Endothelial cell (in vitro differentiated cells): ENCODE measurements around the gene POLD4. TPM values are rescaled to one million over a fixed set of nuclear protein-coding genes. Genes with fewer than 3 reads are reported as not detected.

ENCODE experiments used
- DNase-seq: peaks from one replicate; pipeline ENCODE4 v3.0.0; 2021; ENCODE audit warnings: low spot score
- H3K27ac Mint-ChIP-seq: one replicate; pipeline ENCODE4 v1.8.0; 2021; ENCODE audit warnings: mixed read lengths, inconsistent platforms; ENCODE audit not compliant: unreplicated experiment
- H3K27me3 Mint-ChIP-seq: one replicate; pipeline ENCODE4 v1.8.0; 2021; ENCODE audit warnings: mild to moderate bottlenecking, moderate library complexity, mixed read lengths, inconsistent platforms; ENCODE audit not compliant: unreplicated experiment
- H3K36me3 Mint-ChIP-seq: one replicate; pipeline ENCODE4 v1.8.0; 2021; ENCODE audit warnings: mild to moderate bottlenecking, low read depth, mixed read lengths, inconsistent platforms; ENCODE audit not compliant: unreplicated experiment
- H3K4me1 Mint-ChIP-seq: one replicate; pipeline ENCODE4 v1.8.0; 2021; ENCODE audit warnings: mild to moderate bottlenecking, mixed read lengths, inconsistent platforms; ENCODE audit not compliant: unreplicated experiment
- H3K4me3 Mint-ChIP-seq: one replicate; pipeline ENCODE4 v1.8.0; 2021; ENCODE audit warnings: mild to moderate bottlenecking, mixed read lengths, inconsistent platforms; ENCODE audit not compliant: unreplicated experiment
- H3K9me3 Mint-ChIP-seq: one replicate; pipeline ENCODE4 v1.8.0; 2021; ENCODE audit warnings: mixed read lengths, inconsistent platforms; ENCODE audit not compliant: unreplicated experiment
- total RNA-seq: library from RNA; stranded (reverse); fragmentation: NEBNext Ultra II Directional; extraction: Animal tissue kit (Norgen Biotek cat#: 25700); gene quantifications from one replicate; pipeline ENCODE4 v1.2.1, GENCODE V29; 2021; ENCODE audit not compliant: unreplicated experiment
- TF ChIP-seq, protein P1 (sequence below): fragments of 200-600 bp; sonication (generic); IDR thresholded peaks from one replicate; pipeline ENCODE4 v1.5.0; 2021; ENCODE audit warnings: antibody characterized with exemption; ENCODE audit not compliant: unreplicated experiment

Gene POLD4
- total RNA-seq, 1 donor from 2014 or later, result 92.1 TPM

DNA sequence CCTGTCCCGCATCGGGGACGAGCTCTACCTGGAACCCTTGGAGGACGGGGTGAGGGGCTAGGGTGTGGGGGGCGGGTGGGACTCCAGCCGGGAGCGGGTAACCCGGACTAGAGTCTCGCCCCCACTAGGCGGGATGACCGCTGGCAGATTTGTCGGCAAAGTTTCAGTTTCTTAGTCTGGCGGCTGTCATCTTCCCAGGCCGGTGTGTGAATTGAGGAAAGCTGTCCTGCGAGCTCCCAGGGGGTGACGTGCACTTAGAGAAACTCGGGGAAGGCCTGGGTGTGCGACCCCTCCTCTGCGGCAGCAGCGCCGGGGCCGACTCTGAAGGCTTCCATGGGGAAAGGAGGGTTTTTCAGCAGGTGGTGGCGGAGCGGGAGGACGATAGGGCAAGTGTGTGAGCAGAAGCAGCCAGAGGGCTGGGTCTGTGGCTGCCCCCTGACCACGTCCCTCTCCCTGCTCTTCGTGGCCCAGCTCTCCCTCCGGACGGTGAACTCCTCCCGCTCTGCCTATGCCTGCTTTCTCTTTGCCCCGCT, 38.9 kb upstream of the POLD4 start:
- TF ChIP-seq, protein P1, sequence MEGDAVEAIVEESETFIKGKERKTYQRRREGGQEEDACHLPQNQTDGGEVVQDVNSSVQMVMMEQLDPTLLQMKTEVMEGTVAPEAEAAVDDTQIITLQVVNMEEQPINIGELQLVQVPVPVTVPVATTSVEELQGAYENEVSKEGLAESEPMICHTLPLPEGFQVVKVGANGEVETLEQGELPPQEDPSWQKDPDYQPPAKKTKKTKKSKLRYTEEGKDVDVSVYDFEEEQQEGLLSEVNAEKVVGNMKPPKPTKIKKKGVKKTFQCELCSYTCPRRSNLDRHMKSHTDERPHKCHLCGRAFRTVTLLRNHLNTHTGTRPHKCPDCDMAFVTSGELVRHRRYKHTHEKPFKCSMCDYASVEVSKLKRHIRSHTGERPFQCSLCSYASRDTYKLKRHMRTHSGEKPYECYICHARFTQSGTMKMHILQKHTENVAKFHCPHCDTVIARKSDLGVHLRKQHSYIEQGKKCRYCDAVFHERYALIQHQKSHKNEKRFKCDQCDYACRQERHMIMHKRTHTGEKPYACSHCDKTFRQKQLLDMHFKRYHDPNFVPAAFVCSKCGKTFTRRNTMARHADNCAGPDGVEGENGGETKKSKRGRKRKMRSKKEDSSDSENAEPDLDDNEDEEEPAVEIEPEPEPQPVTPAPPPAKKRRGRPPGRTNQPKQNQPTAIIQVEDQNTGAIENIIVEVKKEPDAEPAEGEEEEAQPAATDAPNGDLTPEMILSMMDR, result no peak
- Mint-ChIP-seq H3K4me3 (peak overlapping the region; percentile 91), H3K4me1 (peaks cover 27% of the 10 kb centered on the region), H3K36me3 (peaks cover 5% of the 10 kb centered on the region), H3K9me3 (no peaks in the 10 kb centered on the region), H3K27ac (no peak overlapping the region), H3K27me3 (peaks cover 14% of the 10 kb centered on the region)
- DNase-seq, result no peak

DNA sequence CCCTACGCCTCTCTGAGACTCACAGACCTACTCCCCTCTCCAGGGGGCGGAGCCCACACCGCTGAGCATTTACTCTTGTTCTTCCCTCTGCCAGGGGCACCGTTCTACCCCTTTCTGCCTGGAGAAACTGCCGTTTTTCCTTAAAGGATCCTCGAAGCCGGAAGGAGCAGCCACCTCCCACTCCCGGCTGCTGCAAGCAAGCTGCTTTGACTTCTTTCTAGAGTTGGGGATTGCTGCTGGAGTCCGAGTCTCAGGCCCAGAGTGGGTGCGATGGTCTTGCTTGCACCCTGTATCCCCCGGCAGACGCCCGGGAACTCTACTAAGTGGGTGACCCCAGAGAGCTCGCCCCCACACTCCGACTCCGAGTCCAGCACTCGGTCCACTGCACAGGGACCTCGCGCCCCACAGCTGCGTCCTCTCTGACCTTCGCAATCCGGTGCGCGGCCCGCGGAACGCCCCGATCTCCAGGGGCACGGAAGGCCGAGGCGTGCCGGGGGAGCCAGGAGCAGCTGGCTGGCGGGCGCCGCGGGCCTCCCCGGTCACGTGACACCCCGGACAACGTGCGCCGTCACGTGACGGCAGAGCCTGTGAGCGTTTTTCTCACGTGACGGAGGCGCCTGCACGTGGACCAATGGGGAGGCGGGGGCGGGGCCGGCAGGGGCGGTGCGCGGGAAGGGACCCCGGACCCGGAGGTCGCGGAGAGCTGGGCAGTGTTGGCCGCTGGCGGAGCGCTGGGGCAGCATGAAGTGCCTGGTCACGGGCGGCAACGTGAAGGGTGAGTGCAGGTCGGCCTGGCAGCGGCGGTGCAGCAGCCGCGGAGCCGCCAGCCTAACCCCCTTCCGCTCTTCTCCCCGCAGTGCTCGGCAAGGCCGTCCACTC, 38.2 kb upstream of the POLD4 start, which contains the start of gene RAD9A:
Gene RAD9A, plus strand, starts transcription at position 683 of the 879 bp plus-strand sequence. Its CDS starts 59 bp downstream, at position 742.
- TF ChIP-seq, protein P1, result no peak
- H3K9me3 Mint-ChIP-seq, result no peaks in the 10 kb centered on the region
- peaks cover 16% of the 10 kb centered on the region for H3K27me3 Mint-ChIP-seq
- DNase-seq, result peak; percentile 92
- peak within 1 kb of the TSS; percentile 91 for H3K4me3 Mint-ChIP-seq
- peaks cover 24% of the 10 kb centered on the region for H3K4me1 Mint-ChIP-seq
- H3K36me3 Mint-ChIP-seq, result peaks cover 5% of the 10 kb centered on the region
- H3K27ac Mint-ChIP-seq, result peak within 1 kb of the TSS; percentile 66

DNA sequence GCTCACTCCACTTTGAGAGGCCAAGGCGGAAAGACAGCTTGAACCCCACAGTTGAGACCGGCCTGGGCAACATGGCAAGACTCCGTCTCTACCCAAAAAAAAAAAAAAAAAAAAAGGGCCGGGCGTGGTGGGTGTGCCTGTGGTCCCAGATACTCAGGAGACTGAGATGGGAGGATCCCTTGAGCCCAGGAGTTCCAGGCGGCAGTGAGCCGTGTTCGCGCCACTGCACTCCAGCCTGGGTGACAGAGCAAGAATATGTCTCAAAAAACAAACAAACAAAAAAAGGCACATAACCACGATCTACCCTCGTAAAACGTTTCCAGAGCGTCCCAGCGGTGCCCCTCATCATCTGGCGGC, 37.6 kb upstream of the POLD4 start:
- peak overlapping the region; percentile 66 for H3K27ac Mint-ChIP-seq
- peaks cover 5% of the 10 kb centered on the region for H3K36me3 Mint-ChIP-seq
- no peaks in the 10 kb centered on the region for H3K9me3 Mint-ChIP-seq
- H3K27me3 Mint-ChIP-seq, result peaks cover 14% of the 10 kb centered on the region
- peak overlapping the region; percentile 91 for H3K4me3 Mint-ChIP-seq
- H3K4me1 Mint-ChIP-seq, result peaks cover 20% of the 10 kb centered on the region
- TF ChIP-seq, protein P1, result no peak
- DNase-seq, result no peak

DNA sequence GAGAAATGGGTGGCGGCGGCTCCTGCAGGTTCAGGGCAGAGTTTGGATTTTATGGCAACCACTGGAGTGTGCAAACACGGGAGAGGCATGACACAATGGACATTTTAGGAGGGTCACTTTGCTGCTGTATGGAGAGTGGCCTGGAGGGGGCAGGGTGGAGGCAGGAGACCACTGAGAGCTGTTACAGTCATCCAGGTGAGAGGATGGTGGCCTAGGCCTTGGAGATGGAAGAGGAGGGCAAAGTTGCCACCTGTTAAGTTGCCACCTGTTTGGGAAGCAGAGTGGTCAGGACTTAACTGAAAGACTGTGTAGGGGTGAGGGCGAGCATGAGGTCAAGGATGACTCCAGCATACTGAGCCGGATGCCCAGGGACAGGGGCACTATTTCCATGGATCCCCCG, 36.1 kb upstream of the POLD4 start:
- peak; percentile 75 for DNase-seq
- TF ChIP-seq, protein P1, result peak; percentile 66
- peak overlapping the region; percentile 80 for H3K4me3 Mint-ChIP-seq
- peaks cover 20% of the 10 kb centered on the region for H3K4me1 Mint-ChIP-seq
- no peaks in the 10 kb centered on the region for H3K9me3 Mint-ChIP-seq
- peaks cover 16% of the 10 kb centered on the region for H3K27me3 Mint-ChIP-seq
- H3K36me3 Mint-ChIP-seq, result peaks cover 5% of the 10 kb centered on the region
- peak overlapping the region; percentile 48 for H3K27ac Mint-ChIP-seq

DNA sequence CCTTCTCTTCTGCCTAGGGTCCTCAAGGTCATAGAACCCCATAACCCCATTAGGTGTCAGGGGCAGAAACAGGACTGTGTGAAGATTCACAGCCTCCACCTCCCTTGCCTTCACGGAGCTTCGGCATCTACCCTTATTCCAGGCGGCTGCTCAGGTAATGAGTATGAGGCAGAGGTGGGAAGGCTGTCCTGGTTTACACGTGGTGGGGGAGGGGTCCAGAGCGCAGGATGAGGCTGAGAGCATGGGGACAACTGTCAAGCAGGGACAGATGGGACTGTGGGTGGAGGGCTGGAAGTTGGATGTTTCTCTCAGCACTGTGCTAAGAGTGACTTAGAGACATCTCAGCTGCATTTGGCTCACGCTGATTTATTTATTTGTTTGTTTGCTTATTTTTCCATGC, 34.2 kb upstream of the POLD4 start:
- Mint-ChIP-seq H3K36me3 (no peaks in the 10 kb centered on the region), H3K27ac (no peak overlapping the region), H3K4me3 (peak overlapping the region; percentile 65), H3K4me1 (peaks cover 17% of the 10 kb centered on the region), H3K9me3 (no peaks in the 10 kb centered on the region), H3K27me3 (peaks cover 14% of the 10 kb centered on the region)
- TF ChIP-seq, protein P1, result no peak
- DNase-seq, result no peak
